NOMO-1 treated with dmso at 0.1 percent for 144 hours (cell line): ENCODE results near the gene EYS.
"Not testable (repeated sequence)": the region's sequence is repeated elsewhere in the genome, so short reads cannot be mapped to it uniquely, and the experiment has no call there.

Experiments used
- DNase-seq: peaks from one replicate; lab custom pipeline; 2025; ENCODE audit not compliant: unreplicated experiment; lab: John Stamatoyannopoulos, UW

The EYS gene

DNA sequence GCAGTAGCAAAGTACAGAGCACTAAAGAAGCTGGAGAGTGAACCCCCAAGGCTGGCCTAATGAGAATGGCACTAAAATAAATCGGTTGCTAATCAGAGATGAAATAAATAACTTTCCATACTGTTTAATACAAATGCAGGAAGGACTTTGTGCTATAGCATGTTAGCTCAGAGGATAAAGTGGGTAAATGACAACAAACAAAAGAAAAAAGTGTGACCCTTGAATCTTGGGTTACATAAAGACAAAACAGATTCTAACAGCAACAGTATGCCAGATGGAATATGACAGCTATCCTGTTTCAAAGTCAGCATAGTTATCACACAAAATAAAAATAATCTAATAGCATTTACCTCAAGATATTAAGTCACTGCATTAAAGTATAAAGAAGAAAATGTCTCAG, 1448.7 kb downstream of the EYS start:
- no peak for DNase-seq

DNA sequence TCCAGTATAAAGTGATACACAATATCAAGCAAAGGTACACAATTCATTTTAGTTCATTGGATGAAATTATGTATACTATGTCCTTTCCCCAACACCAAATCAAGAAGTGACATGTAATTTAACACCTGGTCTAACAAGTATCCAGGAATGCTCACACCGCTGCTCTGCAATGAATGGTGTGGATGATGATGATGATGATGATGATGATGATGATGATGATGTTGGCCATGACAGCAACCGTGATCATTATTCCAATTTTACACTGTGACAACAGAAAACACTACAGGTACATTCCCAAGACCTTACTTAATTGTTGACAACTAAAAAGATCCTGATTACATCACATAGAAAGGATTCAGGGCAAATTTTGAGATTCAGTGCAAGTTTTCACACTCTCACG, 1449.4 kb downstream of the EYS start:
- DNase-seq, result no peak

DNA sequence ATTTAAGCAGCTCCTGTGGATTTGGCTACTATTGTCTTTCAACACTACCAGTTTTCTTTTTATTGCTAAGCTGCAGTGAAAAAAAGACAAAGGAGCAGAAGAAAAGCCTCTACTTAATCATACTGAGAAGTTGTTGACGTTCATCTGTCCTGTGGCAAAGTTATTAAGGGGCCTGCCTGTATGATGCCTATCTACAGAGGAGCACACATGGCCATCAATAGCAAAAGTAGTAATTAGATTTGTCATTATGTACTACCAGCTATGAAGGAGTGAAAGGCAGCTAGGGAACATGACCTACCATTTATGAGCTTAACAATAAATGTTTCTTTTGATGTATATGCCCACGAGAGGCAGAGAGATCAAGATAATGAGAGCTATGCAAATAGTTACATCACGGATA, 1450.5 kb downstream of the EYS start:
- DNase-seq, result no peak

DNA sequence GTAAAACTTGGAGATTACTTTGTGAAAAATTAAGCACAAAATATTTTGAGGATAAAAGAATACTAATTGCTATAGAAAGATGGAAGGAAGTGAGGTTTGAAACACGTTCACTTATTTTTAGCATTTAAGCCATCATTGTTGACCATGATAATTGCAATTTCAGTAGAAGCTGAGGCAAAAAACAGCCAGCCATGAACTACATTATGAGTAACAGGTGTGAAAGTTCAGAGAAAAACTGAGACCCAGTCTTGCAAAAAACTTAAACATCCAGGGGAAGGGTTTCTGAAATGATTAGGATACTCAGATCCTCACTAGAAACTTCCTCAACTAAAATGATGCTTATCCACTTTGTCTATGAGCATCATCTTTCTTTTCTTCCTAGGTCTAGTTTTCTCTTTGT, 1452.0 kb downstream of the EYS start:
- DNase-seq, result no peak

DNA sequence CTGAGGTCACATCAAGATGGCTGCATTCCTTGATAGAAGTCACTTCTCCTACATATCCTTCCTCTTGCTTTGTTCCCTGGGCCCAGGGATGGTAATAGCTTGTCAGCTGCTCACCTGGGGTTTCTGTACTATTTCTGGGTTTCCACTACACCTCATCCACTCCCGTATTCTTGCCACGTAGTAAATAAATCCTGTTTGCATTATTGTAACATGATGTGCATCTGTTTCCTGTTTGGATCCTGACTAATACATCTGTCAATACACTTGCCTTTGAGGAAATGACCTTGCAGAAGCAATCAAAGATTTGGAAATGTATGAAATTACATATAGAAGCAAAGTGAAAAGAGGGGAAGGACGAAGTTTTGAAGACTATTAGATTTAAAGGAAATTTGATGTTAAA, 1452.5 kb downstream of the EYS start:
- no peak for DNase-seq

DNA sequence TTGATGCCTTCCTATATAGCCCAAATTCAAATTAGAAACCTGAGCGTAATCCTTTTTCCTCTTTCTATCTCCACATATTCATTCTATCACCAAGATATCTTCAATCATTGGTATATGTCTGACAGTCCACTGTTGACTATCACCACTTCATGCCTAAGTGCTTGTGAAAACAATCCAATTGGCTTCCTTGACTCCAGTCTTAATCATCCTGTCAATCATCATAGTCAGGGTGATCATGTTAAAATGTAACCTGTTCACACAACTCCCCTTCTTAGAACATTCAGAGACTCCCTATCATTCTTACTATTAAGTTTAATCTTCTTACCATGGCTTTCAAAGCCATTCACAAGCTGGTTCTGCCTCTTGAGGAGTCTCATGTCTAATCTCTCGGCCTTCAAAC, 1454.8 kb downstream of the EYS start:
- no peak for DNase-seq

DNA sequence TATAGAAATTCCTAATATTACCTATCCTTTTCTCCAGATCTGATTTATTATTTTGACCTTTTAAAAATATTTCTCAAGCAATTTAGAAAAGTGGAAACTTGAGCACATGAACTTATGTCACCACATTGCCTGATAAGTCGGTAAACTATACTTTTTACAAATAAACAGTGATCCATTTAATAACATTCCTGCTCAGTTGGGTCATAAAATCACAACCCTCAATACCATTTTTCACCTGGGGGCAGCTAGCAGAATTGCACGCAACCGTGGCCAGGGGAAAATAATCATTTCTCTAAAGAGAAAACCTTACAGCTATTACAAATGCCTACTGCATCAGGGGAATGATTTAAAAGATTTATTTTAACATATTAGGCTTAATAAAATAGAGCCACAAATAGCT, 1456.9 kb downstream of the EYS start:
- no peak for DNase-seq

DNA sequence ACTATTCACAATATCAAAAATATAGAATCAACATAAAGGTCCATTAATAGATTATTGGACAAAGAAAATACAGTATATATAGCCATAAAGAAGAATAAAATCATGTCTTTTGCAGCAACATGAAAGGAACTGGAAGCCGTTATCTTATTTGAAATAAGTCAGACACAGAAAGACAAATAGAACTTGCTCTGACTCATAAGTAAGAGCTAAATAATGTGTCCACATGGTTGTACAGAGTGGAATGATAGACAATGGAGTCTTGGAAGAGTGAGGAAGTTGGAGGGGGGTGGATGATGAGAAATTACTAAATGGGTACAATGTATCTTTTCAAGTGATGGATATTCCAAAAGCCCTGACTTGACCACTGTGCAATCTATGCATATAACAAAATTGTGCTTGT, 1457.9 kb downstream of the EYS start:
- DNase-seq, result no peak

DNA sequence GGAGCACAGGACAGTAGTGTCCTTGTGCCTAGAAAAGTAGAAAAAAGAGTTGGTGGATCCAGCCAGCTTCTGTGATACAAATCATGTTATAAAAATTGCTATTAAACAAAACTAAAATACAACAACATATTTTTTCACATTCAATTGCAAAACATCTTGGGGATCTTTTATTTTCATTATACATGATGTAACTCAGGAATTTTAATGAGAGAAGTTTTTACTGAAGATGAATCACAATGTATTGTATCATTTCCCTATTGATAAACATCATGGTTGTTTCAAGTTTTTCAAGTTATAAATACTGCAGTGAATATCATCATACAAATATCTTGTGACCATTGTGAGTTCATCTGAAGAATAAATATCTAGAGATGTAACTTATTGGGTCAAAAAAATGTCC, 1463.4 kb downstream of the EYS start:
- no peak for DNase-seq

DNA sequence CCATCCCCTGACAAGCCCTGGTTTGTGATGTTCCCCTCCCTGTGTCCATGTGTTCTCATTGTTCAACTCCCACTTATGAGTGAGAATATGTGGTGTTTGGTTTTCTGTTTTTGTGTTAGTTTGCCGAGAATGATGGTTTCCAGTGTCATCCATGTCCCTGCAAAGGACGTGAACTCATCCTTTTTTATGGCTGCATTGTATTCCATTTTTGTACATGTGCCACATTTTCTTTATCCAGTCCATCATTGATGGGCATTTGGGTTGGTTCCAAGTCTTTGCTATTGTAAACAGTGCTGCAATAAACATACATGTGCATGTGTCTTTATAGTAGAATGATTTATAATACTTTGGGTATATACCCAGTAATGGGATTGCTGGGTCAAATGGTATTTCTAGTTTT, 1468.1 kb downstream of the EYS start:
- not testable (repeated sequence) for DNase-seq

DNA sequence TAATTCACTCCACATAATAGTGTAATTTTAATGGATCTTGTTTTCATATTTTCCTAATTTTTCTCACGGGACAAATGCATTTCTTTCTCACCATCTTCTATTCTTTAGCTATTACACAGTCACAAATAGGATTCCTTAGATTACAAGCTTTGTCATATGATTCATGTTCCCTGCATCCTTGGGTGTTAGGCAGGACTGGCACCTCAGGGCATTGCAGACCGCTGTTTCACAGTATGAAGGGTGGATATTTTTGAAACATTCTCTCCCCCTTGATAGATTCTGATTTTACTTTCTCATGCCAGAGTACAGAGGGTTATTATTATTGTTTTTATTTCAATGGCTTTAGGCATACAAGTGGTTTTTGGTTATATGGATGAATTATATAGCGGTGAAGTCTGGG, 1469.0 kb downstream of the EYS start:
- DNase-seq, result no peak

DNA sequence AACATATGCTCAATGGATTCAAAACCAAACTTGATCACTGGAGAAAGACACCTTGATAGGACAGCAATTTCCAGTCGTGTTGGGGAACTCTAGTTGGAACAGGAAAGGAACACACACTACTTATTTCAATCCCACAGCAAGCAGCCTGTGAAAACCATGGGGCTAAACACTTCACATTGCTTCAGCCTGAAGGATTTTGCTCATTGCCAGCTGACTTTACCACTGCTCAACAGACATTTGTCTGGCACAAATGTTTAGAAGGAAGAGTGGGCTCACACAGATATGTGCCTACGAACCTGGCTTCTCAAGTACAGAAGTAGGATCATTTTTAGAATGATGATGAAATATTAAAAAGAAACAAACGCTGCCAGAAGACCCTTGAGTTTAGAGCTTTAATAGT, 1473.3 kb downstream of the EYS start:
- no peak for DNase-seq

DNA sequence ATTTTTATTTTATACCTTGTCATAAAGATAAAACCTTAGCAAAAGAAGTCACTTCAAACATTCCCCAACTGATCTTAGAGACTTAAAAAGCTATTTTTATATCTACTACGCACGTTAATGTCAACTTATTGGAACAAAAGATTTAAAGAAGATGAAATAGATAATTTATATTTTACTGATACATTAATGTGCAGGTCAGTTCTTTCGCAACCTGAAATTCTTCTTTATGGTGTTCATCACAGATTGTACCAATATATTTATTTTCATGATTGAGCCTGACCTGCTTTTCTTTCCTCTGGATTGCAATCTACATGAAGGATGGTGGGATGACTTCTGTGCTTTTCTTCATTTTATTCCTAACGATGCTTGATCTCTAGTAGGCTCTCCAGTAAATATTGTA, 1475.1 kb downstream of the EYS start:
- DNase-seq, result no peak

DNA sequence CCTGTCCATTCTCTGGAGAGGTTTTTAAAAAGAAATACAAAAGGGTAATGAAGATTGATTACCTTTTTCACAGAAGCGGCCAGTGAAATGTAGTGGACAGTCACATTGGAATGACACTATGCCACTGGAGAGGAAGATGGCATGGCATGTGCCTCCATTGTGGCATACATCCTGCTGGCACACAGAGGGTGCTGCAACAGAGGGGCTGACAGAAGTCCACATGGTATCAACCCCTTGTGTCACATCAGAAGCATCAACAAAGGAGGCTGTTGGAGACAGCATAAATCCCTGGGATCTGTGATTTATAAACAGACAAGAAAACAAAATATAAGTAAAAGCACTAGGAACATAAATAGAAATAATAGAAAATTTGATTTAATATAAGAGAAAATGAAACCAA, 1476.5 kb downstream of the EYS start:
- no peak for DNase-seq

DNA sequence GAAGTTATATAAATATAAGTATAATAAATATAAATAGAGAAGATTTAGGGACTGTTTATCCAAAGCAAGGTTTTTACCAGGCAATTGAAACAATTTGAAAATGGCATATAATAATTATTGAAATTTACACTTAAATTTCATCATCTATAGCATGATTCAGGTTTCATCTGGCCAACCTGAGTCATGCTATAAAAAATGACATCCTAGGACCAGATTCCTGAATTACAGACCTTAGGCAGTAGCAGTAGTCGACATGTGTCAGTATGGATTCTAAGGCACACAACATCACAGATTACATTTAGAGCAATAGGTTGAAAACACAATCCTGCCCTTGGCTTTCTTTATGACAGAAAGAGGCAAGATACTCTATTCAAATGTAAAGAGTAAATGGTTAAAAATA, 1479.2 kb downstream of the EYS start:
- no peak for DNase-seq

DNA sequence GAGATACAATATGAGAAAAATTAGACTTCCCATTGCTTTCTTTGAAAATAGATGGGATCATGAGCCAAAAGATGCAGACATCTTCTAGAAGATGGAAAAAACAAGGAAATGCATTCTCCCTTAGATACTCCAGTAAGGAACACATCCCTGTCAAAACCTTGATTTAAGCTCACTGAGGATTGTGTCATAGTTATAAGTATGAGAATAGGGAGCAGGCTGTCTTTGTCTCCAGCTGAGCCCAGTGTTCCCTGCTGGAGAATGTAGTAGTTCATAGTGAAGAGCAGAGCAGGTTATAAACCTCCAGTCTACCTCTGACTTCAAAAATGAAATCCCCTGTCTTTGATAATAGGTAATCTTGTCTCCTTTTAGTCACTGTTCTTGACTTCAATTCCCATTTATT, 1481.5 kb downstream of the EYS start:
- DNase-seq, result no peak

DNA sequence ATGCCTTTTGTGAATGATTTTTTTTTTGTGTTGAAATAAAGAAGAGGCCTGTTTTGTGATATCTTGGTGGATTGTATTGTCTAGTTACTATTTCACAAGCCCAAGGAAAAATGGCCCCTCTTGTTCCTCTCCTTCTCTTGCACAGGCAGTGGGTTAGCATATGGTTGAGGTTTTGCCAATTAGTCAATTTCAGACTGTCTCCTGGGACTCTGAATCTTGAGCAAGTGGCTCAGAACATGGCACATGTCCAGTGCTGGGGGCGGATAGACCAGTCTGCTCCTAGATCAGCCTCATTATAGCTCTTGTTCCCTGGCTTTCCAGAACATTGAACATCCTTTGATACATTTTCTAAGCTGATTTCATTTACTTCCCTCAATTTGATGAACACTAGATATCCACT, 1482.2 kb downstream of the EYS start:
- DNase-seq, result no peak

DNA sequence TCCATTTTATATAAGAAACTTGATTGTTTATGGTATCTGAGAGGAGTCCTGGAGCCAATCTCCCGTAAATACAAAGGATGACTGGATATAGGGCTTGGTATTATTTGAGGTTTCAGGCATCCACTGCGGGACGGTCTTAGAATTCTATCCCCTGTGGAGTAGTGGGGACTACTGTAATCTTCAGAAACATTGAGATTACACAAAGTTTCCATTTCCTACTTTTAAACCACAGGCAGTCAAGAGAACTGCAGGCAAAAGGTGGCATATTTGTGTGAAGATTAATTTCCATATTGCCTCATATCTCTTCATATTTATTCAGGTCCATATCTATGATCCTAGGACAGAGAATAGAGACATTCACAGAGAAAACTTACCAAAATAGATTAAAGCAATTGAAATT, 1485.2 kb downstream of the EYS start:
- no peak for DNase-seq

DNA sequence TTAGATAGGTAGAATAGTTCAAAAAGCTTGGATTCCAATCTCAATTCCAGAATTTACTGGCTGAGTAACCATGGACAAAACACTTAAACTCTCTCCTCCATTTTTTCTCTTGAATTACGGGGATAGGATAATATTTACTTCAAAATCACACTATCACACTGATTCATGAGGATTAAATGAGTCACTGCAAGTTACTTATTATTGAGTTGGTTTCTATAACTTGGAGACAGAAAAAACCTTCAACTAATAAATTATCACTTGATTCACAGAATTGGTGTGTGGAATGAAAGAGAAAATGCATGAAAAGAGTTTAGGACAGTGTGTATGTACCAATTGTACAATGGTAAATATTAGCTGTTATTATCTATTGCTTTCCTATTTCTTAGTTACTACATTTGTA, 1486.2 kb downstream of the EYS start:
- no peak for DNase-seq

DNA sequence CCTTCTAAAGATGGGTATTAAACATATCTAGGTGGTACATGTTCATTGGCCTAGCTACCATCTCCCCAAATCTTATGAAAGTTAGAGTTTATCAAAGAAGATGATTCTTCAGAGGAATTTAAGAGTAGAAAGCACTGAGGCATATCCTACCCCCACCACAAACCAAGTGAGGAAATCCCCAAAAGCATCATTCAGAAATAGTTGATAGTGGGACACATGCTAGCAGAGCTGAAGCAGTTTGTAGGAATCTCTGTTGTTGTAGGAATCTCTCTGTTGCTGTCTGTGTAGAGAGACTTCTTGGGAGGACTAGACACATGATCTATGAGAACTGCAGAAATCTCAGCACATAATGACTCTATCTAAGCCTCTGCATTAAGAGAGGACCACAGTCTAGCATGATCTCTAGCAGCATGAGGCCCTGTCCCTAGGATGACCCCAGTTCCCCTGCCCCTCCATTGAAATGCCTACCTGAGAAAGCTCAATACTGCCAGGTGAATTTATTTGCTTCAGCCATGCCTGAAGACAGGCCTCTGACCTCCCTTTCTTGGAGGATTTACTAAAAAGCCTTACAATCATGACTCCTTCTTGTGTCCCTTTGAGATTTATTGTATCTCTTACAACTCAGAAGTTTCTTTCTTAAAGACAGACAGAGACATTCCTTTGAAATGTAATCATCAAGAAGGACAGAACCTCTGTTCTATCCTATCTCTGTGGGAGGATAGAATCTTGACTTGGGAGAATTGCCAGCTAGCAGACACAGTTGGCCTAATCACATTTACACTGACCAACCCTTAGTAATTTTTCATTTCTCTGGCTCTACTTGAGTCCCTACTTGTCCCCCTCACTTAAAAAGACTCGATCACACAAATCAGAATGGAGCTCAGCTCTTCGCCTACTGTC, 1489.1 kb downstream of the EYS start:
- no peak for DNase-seq

DNA sequence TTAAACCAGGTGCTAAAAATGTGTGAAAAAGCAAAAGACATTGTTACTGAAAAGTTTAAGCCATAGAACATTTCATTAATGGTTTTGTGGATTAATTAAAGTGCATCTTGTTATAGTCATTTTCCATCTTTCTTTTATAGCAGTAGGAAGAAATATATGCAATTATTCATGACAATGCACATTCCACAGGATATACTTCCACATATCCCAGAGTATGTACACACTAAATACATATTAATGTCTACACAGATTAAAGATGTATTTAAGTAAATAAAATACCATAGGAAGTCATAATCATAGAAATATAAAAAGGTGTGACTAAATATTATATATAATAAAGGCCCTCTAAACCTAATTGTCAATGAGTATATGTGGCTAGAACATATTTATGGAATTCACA, 1492.7 kb downstream of the EYS start:
- DNase-seq, result no peak

DNA sequence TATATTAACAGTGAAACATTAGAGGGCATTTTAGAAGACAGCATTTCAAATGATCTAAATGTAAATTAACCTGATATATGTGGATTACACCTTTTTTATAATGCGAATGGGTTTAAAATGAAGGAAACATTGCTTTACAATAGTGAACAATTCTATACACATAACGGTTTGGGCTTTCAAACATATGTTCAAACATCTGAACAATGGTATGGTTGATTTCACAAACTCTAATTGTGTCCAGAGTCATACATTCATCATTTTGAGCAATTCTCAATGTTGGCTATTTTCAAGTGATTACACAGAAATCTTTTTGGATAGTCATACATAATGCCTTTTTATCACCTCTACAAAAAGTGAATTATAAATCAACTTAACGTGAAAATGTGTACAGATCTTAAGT, 1493.3 kb downstream of the EYS start:
- DNase-seq, result no peak

DNA sequence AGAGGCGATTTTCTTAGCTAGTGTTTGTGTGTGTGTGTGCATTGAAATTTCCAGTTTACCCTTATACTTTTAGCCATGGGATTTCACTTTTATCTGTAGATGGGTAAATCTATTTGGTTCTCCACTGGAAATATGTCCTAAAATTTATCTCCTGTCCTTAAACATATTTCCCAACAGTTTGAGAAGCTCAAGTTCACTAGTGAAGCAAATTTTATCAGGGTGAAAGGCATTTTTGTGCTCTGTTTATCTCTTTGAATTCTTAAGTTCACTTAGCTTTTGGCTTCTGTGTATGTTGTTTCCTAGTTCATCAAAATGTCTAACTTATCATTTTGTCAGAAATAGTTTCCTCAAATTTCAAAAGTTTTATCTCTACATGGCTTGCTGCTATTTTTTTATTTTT, 1509.8 kb downstream of the EYS start:
- no peak for DNase-seq
